Measurements from ENCODE around the gene DCHS1. TPM values are rescaled to one million over a fixed set of nuclear protein-coding genes. Genes with fewer than 3 reads are reported as not detected.

The DCHS1 gene
- total and polyA plus RNA-seq, 2 of the 13 experiments (the other 11 are each of a cell fraction or from before 2014, with no cell fraction given): under 0.01 to 0.03 TPM

DNA sequence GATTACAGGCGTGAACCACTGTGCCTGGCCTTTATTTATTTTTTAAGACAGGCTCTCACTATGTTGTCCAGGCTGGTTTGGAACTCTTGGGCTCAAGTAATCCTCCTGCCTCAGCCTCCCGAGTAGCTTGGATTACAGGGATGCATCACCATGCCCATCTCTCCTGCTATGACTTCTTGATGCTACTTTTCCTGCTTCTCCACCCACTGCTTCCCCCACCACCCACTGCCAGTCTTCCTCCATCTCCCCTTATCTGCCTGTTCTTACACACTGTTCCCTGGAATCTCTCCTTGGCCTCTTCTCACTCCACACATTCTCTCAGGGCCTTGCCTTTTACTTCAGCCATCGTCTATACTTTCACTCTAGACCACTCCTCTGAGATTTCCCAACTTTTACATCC lies 19.1 kb downstream of the DCHS1 start (continued):
- TF ChIP-seq NFATC3 (CRISPR knock-in tag; IDR thresholded peaks at IDR 0.05) (no peak), SOX13 (IDR thresholded peaks at IDR 0.05) (no peak), SOX13 (CRISPR knock-in tag; conservative IDR thresholded peaks at IDR 0.05 in 1 of 2, IDR thresholded peaks at IDR 0.05 in 1 of 2) (no peak), ELF3 (CRISPR knock-in tag; IDR thresholded peaks at IDR 0.05) (no peak), CAMTA2 (CRISPR knock-in tag; IDR thresholded peaks at IDR 0.05; ENCODE audit: borderline replicate concordance) (no peak), ZNF746 (CRISPR knock-in tag; IDR thresholded peaks at IDR 0.05) (no peak), RAD51 (IDR thresholded peaks at IDR 0.05; ENCODE audit: borderline replicate concordance) (no peak)

DNA sequence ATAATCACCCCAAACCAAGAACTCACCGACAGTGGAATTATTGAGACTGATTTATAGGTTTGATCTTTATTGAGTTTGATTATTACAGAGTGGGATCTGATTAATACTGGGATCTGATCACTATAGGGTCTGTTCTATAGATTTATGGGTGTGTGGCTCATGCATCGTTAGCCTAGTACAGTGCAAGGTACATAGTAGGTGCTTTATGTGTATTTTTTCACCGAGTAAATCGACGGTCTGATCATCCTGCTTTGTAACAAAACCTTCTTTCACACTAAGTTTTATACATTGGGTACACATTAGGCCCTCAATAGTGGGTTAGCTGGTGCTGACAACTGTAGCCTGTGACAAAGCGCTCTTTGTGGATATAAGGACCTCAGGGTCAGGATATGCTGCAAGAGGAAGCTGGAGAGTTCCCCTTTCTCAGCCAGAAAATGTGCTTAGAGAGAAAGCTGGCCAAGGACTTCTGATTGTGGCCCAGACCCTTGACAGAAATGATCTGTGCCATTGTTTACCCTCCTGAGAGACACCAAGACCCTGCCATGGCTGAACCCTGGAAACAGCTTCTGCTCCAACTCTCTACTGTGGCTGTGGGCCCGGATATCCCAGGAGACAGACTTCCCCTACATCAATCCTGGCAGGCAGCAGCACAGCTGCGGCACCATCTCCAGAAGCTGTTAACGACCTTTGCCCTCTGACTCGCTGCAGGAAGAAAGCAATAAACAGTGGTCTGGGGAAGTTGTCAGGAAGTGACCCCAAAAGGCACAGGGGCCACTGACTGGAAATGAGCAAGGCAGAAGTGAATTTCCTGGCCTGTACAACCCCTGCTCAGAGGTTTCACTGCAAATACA lies 20.3 kb downstream of the DCHS1 start:
- Histone ChIP-seq H4K20me1 (ENCODE audit: insufficient read depth, low read length) (no peaks in the 10 kb centered on the region), H3K36me3 (replicated peaks in 1 of 2; ENCODE audit: control insufficient read depth in 1 of 2, insufficient read depth in 2 of 2, low read length in 2 of 2) (no peaks in the 10 kb centered on the region), H3K79me2 (ENCODE audit: insufficient read depth, low read length) (no peaks in the 10 kb centered on the region), H3K9me3 (ENCODE audit: low read length) (no peaks in the 10 kb centered on the region), H3K4me3 (replicated peaks in 1 of 3; ENCODE audit: insufficient read depth in 1 of 3, low read depth in 2 of 3, low read length in 3 of 3) (peak overlapping the region in 1 of 3 experiments; percentile 44; a peak in 2 of 6 replicates), H3K27ac (ENCODE audit: extremely low read length, insufficient read depth, low read length) (peak overlapping the region; percentile 45), H3K9ac (ENCODE audit: insufficient read depth, low read depth, low read length) (no peak overlapping the region), H3K4me2 (ENCODE audit: low read depth, low read length) (peak overlapping the region; percentile 75), H3K4me1 (ENCODE audit: insufficient read depth, low read length) (peaks cover 50% of the 10 kb centered on the region), H2AFZ (ENCODE audit: low read length) (peak overlapping the region; percentile 64), H3K27me3 (ENCODE audit: control insufficient read depth in 1 of 2, insufficient read depth in 2 of 2, low read length in 2 of 2) (peaks cover 7 to 52% of the 10 kb centered on the region in 2 experiments; a peak in 3 of 5 replicates)
- WGBS (ENCODE audit: low lambda C conversion rate): 12% methylated on average over 9 of the region's 10 CpGs
- in situ Hi-C loops (cut with HindIII; ENCODE audit: extremely low pct_ligation_motif_present, low pct_unique_long_range_greater_than_20kb) (no loop called here), intact Hi-C loops (cut with micrococcal nuclease; ENCODE audit: unreplicated experiment) (no loop called here)
- ATAC-seq (peak; percentile 56), FAIRE-seq (peak; percentile 53), DNase-seq (ENCODE audit: low spot score) (peak; percentile 40)
- ChIA-PET POLR2A (interaction anchor here (1.0 to 1.6 kb wide), 5 partner anchors 10 to 48 kb away, joined by 4 to 12 read pairs (median 5); partner anchors contain the start of genes MRPL17, TAF10 and TPP1), CTCF (ENCODE audit: low intra/inter-chr PET ratio, low total read pairs) (no interaction called here)
- no TSS peak for BruUV-seq (replicated peaks)
- TF ChIP-seq SMAD1 (CRISPR knock-in tag; IDR thresholded peaks at IDR 0.05; ENCODE audit: borderline replicate concordance, low read depth): no peak
- TF ChIP-seq NFYB (CRISPR knock-in tag; IDR thresholded peaks at IDR 0.05): no peak
- TF ChIP-seq SPEN (CRISPR knock-in tag; IDR thresholded peaks at IDR 0.05; ENCODE audit: low read depth): no peak
- TF ChIP-seq, protein P1, sequence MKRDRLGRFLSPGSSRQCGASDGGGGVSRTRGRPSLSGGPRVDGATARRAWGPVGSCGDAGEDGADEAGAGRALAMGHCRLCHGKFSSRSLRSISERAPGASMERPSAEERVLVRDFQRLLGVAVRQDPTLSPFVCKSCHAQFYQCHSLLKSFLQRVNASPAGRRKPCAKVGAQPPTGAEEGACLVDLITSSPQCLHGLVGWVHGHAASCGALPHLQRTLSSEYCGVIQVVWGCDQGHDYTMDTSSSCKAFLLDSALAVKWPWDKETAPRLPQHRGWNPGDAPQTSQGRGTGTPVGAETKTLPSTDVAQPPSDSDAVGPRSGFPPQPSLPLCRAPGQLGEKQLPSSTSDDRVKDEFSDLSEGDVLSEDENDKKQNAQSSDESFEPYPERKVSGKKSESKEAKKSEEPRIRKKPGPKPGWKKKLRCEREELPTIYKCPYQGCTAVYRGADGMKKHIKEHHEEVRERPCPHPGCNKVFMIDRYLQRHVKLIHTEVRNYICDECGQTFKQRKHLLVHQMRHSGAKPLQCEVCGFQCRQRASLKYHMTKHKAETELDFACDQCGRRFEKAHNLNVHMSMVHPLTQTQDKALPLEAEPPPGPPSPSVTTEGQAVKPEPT (CRISPR knock-in tag; IDR thresholded peaks at IDR 0.05; ENCODE audit: low read depth): no peak
- TF ChIP-seq ZNF260 (CRISPR knock-in tag; IDR thresholded peaks at IDR 0.05; ENCODE audit: borderline replicate concordance, low read depth): no peak
- no peak for TF ChIP-seq ZNF678 (CRISPR knock-in tag; IDR thresholded peaks at IDR 0.05)
- no peak for TF ChIP-seq ZFP36L1 (CRISPR knock-in tag; IDR thresholded peaks at IDR 0.05)
- TF ChIP-seq, protein P2, sequence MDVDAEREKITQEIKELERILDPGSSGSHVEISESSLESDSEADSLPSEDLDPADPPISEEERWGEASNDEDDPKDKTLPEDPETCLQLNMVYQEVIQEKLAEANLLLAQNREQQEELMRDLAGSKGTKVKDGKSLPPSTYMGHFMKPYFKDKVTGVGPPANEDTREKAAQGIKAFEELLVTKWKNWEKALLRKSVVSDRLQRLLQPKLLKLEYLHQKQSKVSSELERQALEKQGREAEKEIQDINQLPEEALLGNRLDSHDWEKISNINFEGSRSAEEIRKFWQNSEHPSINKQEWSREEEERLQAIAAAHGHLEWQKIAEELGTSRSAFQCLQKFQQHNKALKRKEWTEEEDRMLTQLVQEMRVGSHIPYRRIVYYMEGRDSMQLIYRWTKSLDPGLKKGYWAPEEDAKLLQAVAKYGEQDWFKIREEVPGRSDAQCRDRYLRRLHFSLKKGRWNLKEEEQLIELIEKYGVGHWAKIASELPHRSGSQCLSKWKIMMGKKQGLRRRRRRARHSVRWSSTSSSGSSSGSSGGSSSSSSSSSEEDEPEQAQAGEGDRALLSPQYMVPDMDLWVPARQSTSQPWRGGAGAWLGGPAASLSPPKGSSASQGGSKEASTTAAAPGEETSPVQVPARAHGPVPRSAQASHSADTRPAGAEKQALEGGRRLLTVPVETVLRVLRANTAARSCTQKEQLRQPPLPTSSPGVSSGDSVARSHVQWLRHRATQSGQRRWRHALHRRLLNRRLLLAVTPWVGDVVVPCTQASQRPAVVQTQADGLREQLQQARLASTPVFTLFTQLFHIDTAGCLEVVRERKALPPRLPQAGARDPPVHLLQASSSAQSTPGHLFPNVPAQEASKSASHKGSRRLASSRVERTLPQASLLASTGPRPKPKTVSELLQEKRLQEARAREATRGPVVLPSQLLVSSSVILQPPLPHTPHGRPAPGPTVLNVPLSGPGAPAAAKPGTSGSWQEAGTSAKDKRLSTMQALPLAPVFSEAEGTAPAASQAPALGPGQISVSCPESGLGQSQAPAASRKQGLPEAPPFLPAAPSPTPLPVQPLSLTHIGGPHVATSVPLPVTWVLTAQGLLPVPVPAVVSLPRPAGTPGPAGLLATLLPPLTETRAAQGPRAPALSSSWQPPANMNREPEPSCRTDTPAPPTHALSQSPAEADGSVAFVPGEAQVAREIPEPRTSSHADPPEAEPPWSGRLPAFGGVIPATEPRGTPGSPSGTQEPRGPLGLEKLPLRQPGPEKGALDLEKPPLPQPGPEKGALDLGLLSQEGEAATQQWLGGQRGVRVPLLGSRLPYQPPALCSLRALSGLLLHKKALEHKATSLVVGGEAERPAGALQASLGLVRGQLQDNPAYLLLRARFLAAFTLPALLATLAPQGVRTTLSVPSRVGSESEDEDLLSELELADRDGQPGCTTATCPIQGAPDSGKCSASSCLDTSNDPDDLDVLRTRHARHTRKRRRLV (CRISPR knock-in tag; IDR thresholded peaks at IDR 0.05): no peak
